ENCODE measurements around the gene ST7L. TPM values are rescaled to one million over a fixed set of nuclear protein-coding genes. Genes with fewer than 3 reads are reported as not detected.

The ST7L gene
- total RNA-seq, 3 donors from 2014 or later = 8.1 to 10.1 (median 9.1) TPM

GRCh38 chr1:112544751-112545150 is 74.2 kb downstream of the ST7L start:
- DNase-seq = no peak
- ATAC-seq = no peak
- Mint-ChIP-seq H3K4me1 (ENCODE audit: low read depth) (no peaks in the 10 kb centered on the region), H3K9me3 (no peaks in the 10 kb centered on the region), H3K4me3 (no peak overlapping the region), H3K36me3 (ENCODE audit: insufficient read depth) (peaks cover 17% of the 10 kb centered on the region), H3K27me3 (ENCODE audit: low read depth) (no peaks in the 10 kb centered on the region)

GRCh38 chr1:112544011-112544688 is 74.8 kb downstream of the ST7L start:
- Mint-ChIP-seq H3K36me3 (ENCODE audit: insufficient read depth) (peaks cover 17% of the 10 kb centered on the region), H3K27me3 (ENCODE audit: low read depth) (no peaks in the 10 kb centered on the region), H3K4me3 (no peak overlapping the region), H3K9me3 (no peaks in the 10 kb centered on the region), H3K4me1 (ENCODE audit: low read depth) (no peaks in the 10 kb centered on the region)
- ATAC-seq (no peak), DNase-seq (no peak)

- DNase-seq (no peak), ATAC-seq (no peak)
- no peaks in the 10 kb centered on the region for H3K9me3 Mint-ChIP-seq
- no peaks in the 10 kb centered on the region for H3K27me3 Mint-ChIP-seq (ENCODE audit: low read depth)
- H3K4me3 Mint-ChIP-seq = no peak overlapping the region
- H3K36me3 Mint-ChIP-seq (ENCODE audit: insufficient read depth) = peaks cover 15% of the 10 kb centered on the region
- no peaks in the 10 kb centered on the region for H3K4me1 Mint-ChIP-seq (ENCODE audit: low read depth)
These were observed 76.6 kb downstream of the ST7L start for GRCh38 chr1:112542206-112542973.

- H3K27me3 Mint-ChIP-seq (ENCODE audit: low read depth) = no peaks in the 10 kb centered on the region
- no peak overlapping the region for H3K4me3 Mint-ChIP-seq
- H3K9me3 Mint-ChIP-seq = no peaks in the 10 kb centered on the region
- DNase-seq (no peak), ATAC-seq (no peak)
- H3K36me3 Mint-ChIP-seq (ENCODE audit: insufficient read depth) = peaks cover 15% of the 10 kb centered on the region
- no peaks in the 10 kb centered on the region for H3K4me1 Mint-ChIP-seq (ENCODE audit: low read depth)
These were observed 77.6 kb downstream of the ST7L start for GRCh38 chr1:112541299-112541698.

- Mint-ChIP-seq H3K9me3 (no peaks in the 10 kb centered on the region), H3K4me1 (ENCODE audit: low read depth) (no peaks in the 10 kb centered on the region), H3K4me3 (no peak overlapping the region), H3K36me3 (ENCODE audit: insufficient read depth) (peaks cover 11% of the 10 kb centered on the region), H3K27me3 (ENCODE audit: low read depth) (no peaks in the 10 kb centered on the region)
- ATAC-seq (no peak), DNase-seq (no peak)
These were observed 78.6 kb downstream of the ST7L start for GRCh38 chr1:112540226-112540794.

- Mint-ChIP-seq H3K4me1 (ENCODE audit: low read depth) (no peaks in the 10 kb centered on the region), H3K9me3 (no peaks in the 10 kb centered on the region), H3K36me3 (ENCODE audit: insufficient read depth) (peaks cover 16% of the 10 kb centered on the region), H3K4me3 (no peak overlapping the region), H3K27me3 (ENCODE audit: low read depth) (no peaks in the 10 kb centered on the region)
- ATAC-seq (no peak), DNase-seq (no peak)
These were observed 80.1 kb downstream of the ST7L start for GRCh38 chr1:112538883-112539282.

GRCh38 chr1:112537456-112537855 is 81.5 kb downstream of the ST7L start:
- H3K9me3 Mint-ChIP-seq = no peaks in the 10 kb centered on the region
- H3K4me3 Mint-ChIP-seq = no peak overlapping the region
- no peak for ATAC-seq

GRCh38 chr1:112536561-112536960 is 82.4 kb downstream of the ST7L start:
- Mint-ChIP-seq H3K36me3 (ENCODE audit: insufficient read depth) (peaks cover 13% of the 10 kb centered on the region), H3K9me3 (no peaks in the 10 kb centered on the region)

More at GRCh38 chr1:112537456-112537855, 81.5 kb downstream of the ST7L start:
- no peaks in the 10 kb centered on the region for H3K27me3 Mint-ChIP-seq (ENCODE audit: low read depth)
- no peaks in the 10 kb centered on the region for H3K4me1 Mint-ChIP-seq (ENCODE audit: low read depth)
- H3K36me3 Mint-ChIP-seq (ENCODE audit: insufficient read depth) = peaks cover 15% of the 10 kb centered on the region
- DNase-seq = no peak

GRCh38 chr1:112533029-112533428 is 85.9 kb downstream of the ST7L start:
- Mint-ChIP-seq H3K4me1 (ENCODE audit: low read depth) (no peaks in the 10 kb centered on the region), H3K36me3 (ENCODE audit: insufficient read depth) (peaks cover 9% of the 10 kb centered on the region), H3K4me3 (no peak overlapping the region), H3K27me3 (ENCODE audit: low read depth) (no peaks in the 10 kb centered on the region), H3K9me3 (no peaks in the 10 kb centered on the region)
- ATAC-seq (no peak), DNase-seq (no peak)

More at GRCh38 chr1:112536561-112536960, 82.4 kb downstream of the ST7L start:
- DNase-seq (no peak), ATAC-seq (no peak)
- H3K4me3 Mint-ChIP-seq = no peak overlapping the region
- no peaks in the 10 kb centered on the region for H3K27me3 Mint-ChIP-seq (ENCODE audit: low read depth)
- no peaks in the 10 kb centered on the region for H3K4me1 Mint-ChIP-seq (ENCODE audit: low read depth)

GRCh38 chr1:112532064-112532463 is 86.9 kb downstream of the ST7L start:
- Mint-ChIP-seq H3K27me3 (ENCODE audit: low read depth) (no peaks in the 10 kb centered on the region), H3K4me1 (ENCODE audit: low read depth) (no peaks in the 10 kb centered on the region), H3K4me3 (no peak overlapping the region), H3K36me3 (ENCODE audit: insufficient read depth) (peaks cover 17% of the 10 kb centered on the region), H3K9me3 (no peaks in the 10 kb centered on the region)
- no peak for DNase-seq
- ATAC-seq = no peak

GRCh38 chr1:112530832-112531231 is 88.1 kb downstream of the ST7L start:
- ATAC-seq (no peak), DNase-seq (no peak)
- no peaks in the 10 kb centered on the region for H3K9me3 Mint-ChIP-seq
- peaks cover 22% of the 10 kb centered on the region for H3K36me3 Mint-ChIP-seq (ENCODE audit: insufficient read depth)
- no peaks in the 10 kb centered on the region for H3K4me1 Mint-ChIP-seq (ENCODE audit: low read depth)
- H3K4me3 Mint-ChIP-seq = no peak overlapping the region
- H3K27me3 Mint-ChIP-seq (ENCODE audit: low read depth) = no peaks in the 10 kb centered on the region

- H3K9me3 Mint-ChIP-seq = no peaks in the 10 kb centered on the region
These were observed 89.6 kb downstream of the ST7L start for GRCh38 chr1:112529301-112529700.

GRCh38 chr1:112528076-112528475 is 90.9 kb downstream of the ST7L start:
- ATAC-seq = no peak
- DNase-seq = no peak
- no peaks in the 10 kb centered on the region for H3K27me3 Mint-ChIP-seq (ENCODE audit: low read depth)
- H3K9me3 Mint-ChIP-seq = no peaks in the 10 kb centered on the region
- H3K4me1 Mint-ChIP-seq (ENCODE audit: low read depth) = no peaks in the 10 kb centered on the region
- peaks cover 18% of the 10 kb centered on the region for H3K36me3 Mint-ChIP-seq (ENCODE audit: insufficient read depth)
- no peak overlapping the region for H3K4me3 Mint-ChIP-seq

More at GRCh38 chr1:112529301-112529700, 89.6 kb downstream of the ST7L start:
- Mint-ChIP-seq H3K4me3 (no peak overlapping the region), H3K27me3 (ENCODE audit: low read depth) (no peaks in the 10 kb centered on the region), H3K4me1 (ENCODE audit: low read depth) (no peaks in the 10 kb centered on the region), H3K36me3 (ENCODE audit: insufficient read depth) (peaks cover 17% of the 10 kb centered on the region)
- DNase-seq (no peak), ATAC-seq (no peak)

GRCh38 chr1:112527266-112528010 is 91.5 kb downstream of the ST7L start:
- DNase-seq (no peak), ATAC-seq (no peak)
- Mint-ChIP-seq H3K36me3 (ENCODE audit: insufficient read depth) (peaks cover 18% of the 10 kb centered on the region), H3K4me1 (ENCODE audit: low read depth) (no peaks in the 10 kb centered on the region), H3K9me3 (no peaks in the 10 kb centered on the region), H3K27me3 (ENCODE audit: low read depth) (no peaks in the 10 kb centered on the region), H3K4me3 (no peak overlapping the region)
